PC-9 (cell line): ENCODE results near the gene CACNG6.

Experiments
- CTCF ChIP-seq: fragments of 200-600 bp; sonication (generic); conservative IDR thresholded peaks from 2 replicates; pipeline ENCODE4 v1.6.1; 2017; ENCODE audit warnings: mixed run types, antibody characterized with exemption, mild to moderate bottlenecking, moderate library complexity
- EZH2 ChIP-seq: fragments of 200-600 bp; sonication (generic); IDR thresholded peaks from 2 replicates; pipeline ENCODE4 v1.8.0; 2017; ENCODE audit warnings: antibody characterized with exemption, low read depth

GRCh38 chr19:53992815-53993214 is 1.4 kb downstream of the CACNG6 start:
- no peak for TF ChIP-seq CTCF
- no peak for TF ChIP-seq EZH2
